BJ (cell line): ENCODE measurements around the gene TAF5L. TPM values are rescaled to one million over a fixed set of nuclear protein-coding genes. Genes with fewer than 3 reads are reported as not detected.
"Not testable (repeated sequence)": the region's sequence is repeated elsewhere in the genome, so short reads cannot be mapped to it uniquely, and the experiment has no call there.

ENCODE experiments used
- CTCF ChIA-PET: fragments of 350-600 bp; formaldehyde crosslinking; extraction: SDS; loops from one replicate; lab custom pipeline; 2021; ENCODE audit warnings: antibody characterized with exemption, inconsistent platforms; lab: Yijun Ruan, JAX
- POLR2A ChIA-PET: fragments of 300-600 bp; sonication (Branson Sonifier 250); formaldehyde crosslinking; extraction: SDS; loops from one replicate; lab custom pipeline; 2021; ENCODE audit warnings: antibody characterized with exemption; lab: Charles Lee
- DNase-seq: peaks from one replicate; pipeline ENCODE4 v3.0.0-alpha.2; 2011; ENCODE audit warnings: low read depth
- H3K27me3 ChIP-seq: 2 replicates; pipeline ENCODE4 v1.6.0; 2011; ENCODE audit warnings: low read length; ENCODE audit not compliant: control insufficient read depth, insufficient read depth
- H3K36me3 ChIP-seq: 2 replicates; pipeline ENCODE4 v1.5.1; 2011; ENCODE audit warnings: low read length; ENCODE audit not compliant: control insufficient read depth, insufficient read depth
- H3K4me3 ChIP-seq: 2 replicates; pipeline ENCODE4 v1.5.1; 2011; ENCODE audit warnings: low read depth, mild to moderate bottlenecking, control low read depth, low read length
- CTCF ChIP-seq: IDR thresholded peaks from 2 replicates; pipeline ENCODE4 v1.5.1; 2011; ENCODE audit warnings: low read depth, mild to moderate bottlenecking, control low read depth, inconsistent platforms, low read length, moderate library complexity; ENCODE audit not compliant: insufficient read depth
- polyA plus RNA-seq: library from polyadenylated mRNA; depleted of rRNA; stranded (reverse); fragments of >200 nt; gene quantifications from 2 replicates; pipeline ENCODE4 v1.2.3, GENCODE V29; 2011

The TAF5L gene
- polyA plus RNA-seq, 1 experiment: 19.4 TPM

GRCh38 chr1:229625071-229625914, 629 bp downstream of the TAF5L start:
- TF ChIP-seq CTCF: no peak
- ChIA-PET POLR2A (no interaction called here), CTCF (no interaction called here)
- Histone ChIP-seq H3K27me3 (no peaks in the 10 kb centered on the region), H3K4me3 (peak overlapping the region; percentile 79), H3K36me3 (no peaks in the 10 kb centered on the region)
- no peak for DNase-seq

- ChIA-PET POLR2A (interaction anchor here (0.7 kb wide), 1 partner anchor 69 kb away, joined by 3 read pairs; no protein-coding TSS in a partner anchor), CTCF (interaction anchor here (1.1 kb wide), 1 partner anchor 66 kb away, joined by 4 read pairs; the partner anchor contains the start of gene ABCB10)
- Histone ChIP-seq H3K27me3 (no peaks in the 10 kb centered on the region), H3K4me3 (peak overlapping the region; percentile 79), H3K36me3 (no peaks in the 10 kb centered on the region)
- DNase-seq: no peak
- no peak for TF ChIP-seq CTCF
These were observed 1.3 kb downstream of the TAF5L start for GRCh38 chr1:229624521-229625070.

- CTCF ChIA-PET: interaction anchor here (1.1 kb wide), 2 partner anchors 66 to 366 kb away, joined by 4 read pairs; partner anchors contain the start of gene ABCB10
- POLR2A ChIA-PET: interaction anchor here (0.7 kb wide), 1 partner anchor 70 kb away, joined by 3 read pairs; no protein-coding TSS in a partner anchor
- no peaks in the 10 kb centered on the region for H3K27me3 ChIP-seq
- no peaks in the 10 kb centered on the region for H3K36me3 ChIP-seq
- no peak overlapping the region for H3K4me3 ChIP-seq
- TF ChIP-seq CTCF: no peak
- DNase-seq: no peak
These were observed 2.1 kb downstream of the TAF5L start for GRCh38 chr1:229623838-229624237.

GRCh38 chr1:229623225-229623624, 2.7 kb downstream of the TAF5L start:
- CTCF ChIA-PET: interaction anchor here (1.1 kb wide), 2 partner anchors 65 to 365 kb away, joined by 4 read pairs; partner anchors contain the start of gene ABCB10
- POLR2A ChIA-PET: no interaction called here
- TF ChIP-seq CTCF: no peak

GRCh38 chr1:229622641-229623120, 3.2 kb downstream of the TAF5L start:
- CTCF ChIA-PET: interaction anchor here (1.1 kb wide), 2 partner anchors 17 to 364 kb away, joined by 4 read pairs; no protein-coding TSS in a partner anchor
- H3K36me3 ChIP-seq, H3K27me3 ChIP-seq, DNase-seq, H3K4me3 ChIP-seq, POLR2A ChIA-PET: not testable (repeated sequence)

More at GRCh38 chr1:229623225-229623624, 2.7 kb downstream of the TAF5L start:
- no peak for DNase-seq
- no peak overlapping the region for H3K4me3 ChIP-seq
- no peaks in the 10 kb centered on the region for H3K27me3 ChIP-seq
- no peaks in the 10 kb centered on the region for H3K36me3 ChIP-seq
